PC-9 (cell line): Measurements from ENCODE around the gene RBM19. TPM values are rescaled to one million over a fixed set of nuclear protein-coding genes. Genes with fewer than 3 reads are reported as not detected.

Source experiments
- BruUV-seq: library from RNA; stranded (reverse); fragments of 400-500 nt; replicated peaks from 2 replicates; lab custom pipeline; 2021; lab: Mats Ljungman, UMichigan
- CTCF ChIA-PET: fragments of 300-600 bp; sonication (Branson Sonifier 250); formaldehyde crosslinking; loops from one replicate; lab custom pipeline; 2022; ENCODE audit warnings: antibody characterized with exemption; lab: Charles Lee
- POLR2A ChIA-PET: fragments of 300-600 bp; sonication (Branson Sonifier 250); formaldehyde crosslinking; loops from one replicate; lab custom pipeline; 2022; ENCODE audit warnings: antibody characterized with exemption; ENCODE audit not compliant: unreplicated experiment; lab: Charles Lee
- DNase-seq, 2 experiments: peaks; one replicate each; pipeline versions ENCODE4 v3.0.0 to v3.0.0-alpha.2; 2015 to 2022; ENCODE audit warnings: mixed read lengths in 1 of 2
- H2AFZ ChIP-seq: fragments of 200-600 bp; sonication (generic); 2 replicates; pipeline ENCODE4 v1.8.1; 2017; ENCODE audit warnings: antibody characterized with exemption
- H3F3A ChIP-seq: fragments of 200-600 bp; sonication (generic); 2 replicates; pipeline ENCODE4 v1.8.1; 2017; ENCODE audit warnings: antibody characterized with exemption, mild to moderate bottlenecking, low read depth; ENCODE audit not compliant: insufficient read depth
- H3K27ac ChIP-seq: fragments of 200-600 bp; sonication (generic); 2 replicates; pipeline ENCODE4 v1.6.1; 2016; ENCODE audit warnings: mixed run types
- H3K27me3 ChIP-seq: fragments of 200-600 bp; sonication (generic); 2 replicates; pipeline ENCODE4 v1.6.1; 2016; ENCODE audit warnings: low read depth, mixed run types; ENCODE audit not compliant: insufficient read depth
- H3K36me3 ChIP-seq: fragments of 200-600 bp; sonication (generic); 2 replicates; pipeline ENCODE4 v1.6.1; 2016; ENCODE audit warnings: low read depth, mixed run types
- H3K4me1 ChIP-seq: fragments of 200-600 bp; sonication (generic); replicated peaks from 2 replicates; pipeline ENCODE4 v1.6.1; 2016; ENCODE audit warnings: mixed run types; ENCODE audit not compliant: insufficient read depth
- H3K4me2 ChIP-seq: fragments of 200-600 bp; sonication (generic); 2 replicates; pipeline ENCODE4 v1.6.1; 2017; ENCODE audit warnings: mixed run types
- H3K4me3 ChIP-seq: fragments of 200-600 bp; sonication (generic); 2 replicates; pipeline ENCODE4 v1.6.1; 2016; ENCODE audit warnings: mixed run types
- H3K79me2 ChIP-seq: fragments of 200-600 bp; sonication (generic); 2 replicates; pipeline ENCODE4 v1.6.1; 2017; ENCODE audit warnings: low read depth, mixed run types
- H3K9me2 ChIP-seq: fragments of 200-600 bp; sonication (generic); 2 replicates; pipeline ENCODE4 v1.8.1; 2017; ENCODE audit warnings: mild to moderate bottlenecking; ENCODE audit not compliant: insufficient read depth
- H3K9me3 ChIP-seq: fragments of 200-600 bp; sonication (generic); 2 replicates; pipeline ENCODE4 v1.8.1; 2016; ENCODE audit warnings: low read depth; ENCODE audit not compliant: insufficient read depth
- H4K20me1 ChIP-seq: fragments of 200-600 bp; sonication (generic); 2 replicates; pipeline ENCODE4 v1.8.1; 2017; ENCODE audit not compliant: insufficient read depth
- CTCF ChIP-seq: fragments of 200-600 bp; sonication (generic); conservative IDR thresholded peaks from 2 replicates; pipeline ENCODE4 v1.6.1; 2017; ENCODE audit warnings: mixed run types, antibody characterized with exemption, mild to moderate bottlenecking, moderate library complexity
- EZH2 ChIP-seq: fragments of 200-600 bp; sonication (generic); IDR thresholded peaks from 2 replicates; pipeline ENCODE4 v1.8.0; 2017; ENCODE audit warnings: antibody characterized with exemption, low read depth
- intact Hi-C: fragments of 100-400 bp; cut with micrococcal nuclease; formaldehyde crosslinking; loops from one replicate; pipeline ENCODE4 v1.10.0; 2022; ENCODE audit not compliant: unreplicated experiment
- total RNA-seq: library from RNA; stranded (reverse); gene quantifications from 2 replicates; pipeline ENCODE4 v1.2.3, GENCODE V29; 2021

RBM19 gene
- total RNA-seq, 1 experiment from 2014 or later, result 23.8 TPM

- no peaks in the 10 kb centered on the region for H3K9me3 ChIP-seq
- no TSS peak for BruUV-seq
- no peak overlapping the region for H3K4me2 ChIP-seq
Observed at GRCh38 chr12:113980054-113980453, 13.9 kb upstream of the RBM19 start.

GRCh38 chr12:113978080-113978479 lies 12.0 kb upstream of the RBM19 start:
- ChIA-PET POLR2A (no interaction called here), CTCF (no interaction called here)

More at GRCh38 chr12:113980054-113980453, 13.9 kb upstream of the RBM19 start:
- CTCF ChIA-PET, result interaction anchor here (0.8 to 1.8 kb wide), 2 partner anchors 528 to 530 kb away, joined by 5 to 7 read pairs; no protein-coding TSS in a partner anchor
- TF ChIP-seq EZH2, result no peak
- no peak for DNase-seq
- Histone ChIP-seq H3K27ac (no peak overlapping the region), H3K27me3 (peaks cover 44% of the 10 kb centered on the region), H3F3A (no peaks in the 10 kb centered on the region), H3K4me3 (no peak overlapping the region), H2AFZ (no peak overlapping the region), H3K9me2 (no peaks in the 10 kb centered on the region), H3K4me1 (no peaks in the 10 kb centered on the region), H4K20me1 (no peaks in the 10 kb centered on the region; the same call in 1 of the 2 replicates), H3K36me3 (no peaks in the 10 kb centered on the region), H3K79me2 (no peaks in the 10 kb centered on the region)
- intact Hi-C loops, result loop anchor here (1.0 to 2.0 kb wide), 3 partner anchors 528 to 1937 kb away; no protein-coding TSS in a partner anchor
- POLR2A ChIA-PET, result no interaction called here

GRCh38 chr12:113974006-113974405 lies 7.9 kb upstream of the RBM19 start:
- no peak overlapping the region for H2AFZ ChIP-seq
- BruUV-seq, result no TSS peak
- no peak for DNase-seq

More at GRCh38 chr12:113978080-113978479, 12.0 kb upstream of the RBM19 start:
- H3K4me3 ChIP-seq, result no peak overlapping the region
- peaks cover 53% of the 10 kb centered on the region for H3K27me3 ChIP-seq
- no peak for TF ChIP-seq EZH2
- TF ChIP-seq CTCF, result no peak
- DNase-seq, result no peak
- no peak overlapping the region for H3K27ac ChIP-seq
- H3K4me1 ChIP-seq, result no peaks in the 10 kb centered on the region
- intact Hi-C loops, result no loop called here
- BruUV-seq, result no TSS peak
- no peaks in the 10 kb centered on the region for H3K36me3 ChIP-seq
- H4K20me1 ChIP-seq, result no peaks in the 10 kb centered on the region; the same call in 1 of the 2 replicates
- no peaks in the 10 kb centered on the region for H3K9me3 ChIP-seq
- no peaks in the 10 kb centered on the region for H3F3A ChIP-seq
- no peak overlapping the region for H2AFZ ChIP-seq
- H3K9me2 ChIP-seq, result no peaks in the 10 kb centered on the region
- H3K79me2 ChIP-seq, result no peaks in the 10 kb centered on the region
- no peak overlapping the region for H3K4me2 ChIP-seq

More at GRCh38 chr12:113974006-113974405, 7.9 kb upstream of the RBM19 start:
- intact Hi-C loops, result no loop called here
- TF ChIP-seq EZH2, result no peak
- TF ChIP-seq CTCF, result no peak
- no peak overlapping the region for H3K4me2 ChIP-seq
- no peak overlapping the region for H3K27ac ChIP-seq
- POLR2A ChIA-PET, result no interaction called here
- H3K36me3 ChIP-seq, result no peaks in the 10 kb centered on the region
- no peaks in the 10 kb centered on the region for H3K9me3 ChIP-seq
- H4K20me1 ChIP-seq, result no peaks in the 10 kb centered on the region
- H3K9me2 ChIP-seq, result no peaks in the 10 kb centered on the region
- no peaks in the 10 kb centered on the region for H3K4me1 ChIP-seq
- no peaks in the 10 kb centered on the region for H3F3A ChIP-seq
- no peaks in the 10 kb centered on the region for H3K79me2 ChIP-seq
- H3K27me3 ChIP-seq, result peaks cover 81% of the 10 kb centered on the region
- no peak overlapping the region for H3K4me3 ChIP-seq
- CTCF ChIA-PET, result interaction anchor here (0.5 kb wide), 1 partner anchor 19 kb away, joined by 4 read pairs; no protein-coding TSS in a partner anchor
